Ishikawa (cell line): ENCODE measurements around the gene WBP1L.

Source experiments
- CEBPB ChIP-seq: IDR thresholded peaks from 2 replicates; pipeline ENCODE4 v1.6.1; 2012
- CREB1 ChIP-seq: IDR thresholded peaks from 2 replicates; pipeline ENCODE4 v1.6.1; 2012; ENCODE audit warnings: low read depth
- EGR1 ChIP-seq: IDR thresholded peaks from 2 replicates; pipeline ENCODE4 v1.6.1; 2012
- EP300 ChIP-seq: IDR thresholded peaks from 2 replicates; pipeline ENCODE4 v1.6.1; 2012; ENCODE audit warnings: borderline replicate concordance
- MAX ChIP-seq: IDR thresholded peaks from 2 replicates; pipeline ENCODE4 v1.6.1; 2012
- NFIC ChIP-seq: IDR thresholded peaks from 2 replicates; pipeline ENCODE4 v1.6.1; 2012
- RAD21 ChIP-seq: IDR thresholded peaks from 2 replicates; pipeline ENCODE4 v1.6.1; 2012; ENCODE audit warnings: low read depth
- REST ChIP-seq: IDR thresholded peaks from 2 replicates; pipeline ENCODE4 v1.6.1; 2012; ENCODE audit warnings: low read depth, mild to moderate bottlenecking
- TAF1 ChIP-seq: IDR thresholded peaks from 2 replicates; pipeline ENCODE4 v1.6.1; 2012; ENCODE audit warnings: low read depth, mild to moderate bottlenecking
- TCF12 ChIP-seq: IDR thresholded peaks from 2 replicates; pipeline ENCODE4 v1.6.1; 2012; ENCODE audit warnings: low read depth
- TEAD4 ChIP-seq: IDR thresholded peaks from 2 replicates; pipeline ENCODE4 v1.6.1; 2012
- USF1 ChIP-seq: IDR thresholded peaks from 2 replicates; pipeline ENCODE4 v1.6.1; 2012
- YY1 ChIP-seq: IDR thresholded peaks from 2 replicates; pipeline ENCODE4 v1.6.1; 2012; ENCODE audit warnings: low read depth
- ZBTB7A ChIP-seq: IDR thresholded peaks from 2 replicates; pipeline ENCODE4 v1.6.1; 2012; ENCODE audit warnings: low read depth

- TF ChIP-seq TAF1: no peak
- TF ChIP-seq NFIC: no peak
- no peak for TF ChIP-seq EGR1
- TF ChIP-seq RAD21: no peak
- TF ChIP-seq EP300: no peak
- TF ChIP-seq TCF12: no peak
- TF ChIP-seq CEBPB: no peak
- no peak for TF ChIP-seq MAX
- no peak for TF ChIP-seq TEAD4
- no peak for TF ChIP-seq REST
- TF ChIP-seq YY1: no peak
- no peak for TF ChIP-seq CREB1
- no peak for TF ChIP-seq USF1
- no peak for TF ChIP-seq ZBTB7A
Observed at GRCh38 chr10:102726274-102726673, 17.5 kb upstream of the WBP1L start.
